Neural progenitor cell (in vitro differentiated cells): ENCODE data around the gene MT1A. TPM values are rescaled to one million over a fixed set of nuclear protein-coding genes. Genes with fewer than 3 reads are reported as not detected.

Experiments used
- DNase-seq: peaks from one replicate; pipeline ENCODE4 v3.0.0-alpha.2; 2016; ENCODE audit warnings: low spot score
- H2AFZ ChIP-seq: fragments of 200-600 bp; sonication (generic); replicated peaks from 2 replicates; pipeline ENCODE4 v1.6.1; 2016; ENCODE audit warnings: antibody characterized with exemption
- H3F3A ChIP-seq: fragments of 200-600 bp; sonication (generic); 2 replicates; pipeline ENCODE4 v1.6.1; 2016; ENCODE audit warnings: antibody characterized with exemption, low read depth
- H3K27ac ChIP-seq: fragments of 200-600 bp; sonication (generic); 2 replicates; pipeline ENCODE4 v1.5.1; 2016; ENCODE audit warnings: mild to moderate bottlenecking
- H3K27me3 ChIP-seq: fragments of 200-600 bp; sonication (generic); 2 replicates; pipeline ENCODE4 v1.6.1; 2016; ENCODE audit warnings: mild to moderate bottlenecking, moderate library complexity
- H3K36me3 ChIP-seq: fragments of 200-600 bp; sonication (generic); 2 replicates; pipeline ENCODE4 v1.5.1; 2016
- H3K4me1 ChIP-seq: fragments of 200-600 bp; sonication (generic); 2 replicates; pipeline ENCODE4 v1.6.1; 2016; ENCODE audit warnings: mixed run types
- H3K4me2 ChIP-seq: fragments of 200-600 bp; sonication (generic); 2 replicates; pipeline ENCODE4 v1.6.1; 2016
- H3K4me3 ChIP-seq: fragments of 200-600 bp; sonication (generic); 2 replicates; pipeline ENCODE4 v1.5.1; 2016
- H3K79me2 ChIP-seq: fragments of 200-600 bp; sonication (generic); 2 replicates; pipeline ENCODE4 v1.6.1; 2016; ENCODE audit warnings: low read depth
- H3K9ac ChIP-seq: fragments of 200-600 bp; sonication (generic); 2 replicates; pipeline ENCODE4 v1.6.1; 2016
- H3K9me3 ChIP-seq: fragments of 200-600 bp; sonication (generic); 2 replicates; pipeline ENCODE4 v1.5.1; 2016; ENCODE audit warnings: low read depth
- H4K20me1 ChIP-seq: fragments of 200-600 bp; sonication (generic); 2 replicates; pipeline ENCODE4 v1.6.1; 2016; ENCODE audit warnings: low read depth
- H3K27ac Mint-ChIP-seq: 3 replicates; pipeline ENCODE4 v1.8.0; 2021; ENCODE audit warnings: mixed read lengths
- H3K27me3 Mint-ChIP-seq: 2 replicates; pipeline ENCODE4 v1.8.0; 2022; ENCODE audit warnings: low read depth, mild to moderate bottlenecking, inconsistent platforms, moderate library complexity, mixed read lengths; ENCODE audit not compliant: insufficient read depth
- H3K36me3 Mint-ChIP-seq: 3 replicates; pipeline ENCODE4 v1.8.0; 2021; ENCODE audit warnings: mixed read lengths
- H3K4me1 Mint-ChIP-seq: 3 replicates; pipeline ENCODE4 v1.8.0; 2021; ENCODE audit warnings: mixed read lengths
- H3K4me3 Mint-ChIP-seq: 3 replicates; pipeline ENCODE4 v1.8.0; 2021; ENCODE audit warnings: mild to moderate bottlenecking, moderate library complexity, mixed read lengths
- H3K9me3 Mint-ChIP-seq: 3 replicates; pipeline ENCODE4 v1.8.0; 2020; ENCODE audit warnings: mixed read lengths
- CTCF ChIP-seq: fragments of 200-600 bp; sonication (generic); IDR thresholded peaks from 2 replicates; pipeline ENCODE4 v1.5.1; 2017; ENCODE audit warnings: antibody characterized with exemption, mild to moderate bottlenecking
- EZH2 ChIP-seq: fragments of 200-600 bp; sonication (generic); IDR thresholded peaks from 2 replicates; pipeline ENCODE4 v1.6.1; 2017; ENCODE audit warnings: antibody characterized with exemption, mild to moderate bottlenecking, moderate library complexity
- EZH2phosphoT487 ChIP-seq: fragments of 200-600 bp; sonication (generic); IDR thresholded peaks from 2 replicates; pipeline ENCODE4 v1.6.1; 2017; ENCODE audit warnings: antibody characterized with exemption
- total RNA-seq: library from RNA; depleted of rRNA; stranded (reverse); fragments of >200 nt; gene quantifications from 2 replicates; pipeline ENCODE4 v1.2.3, GENCODE V29; 2015; ENCODE audit warnings: low replicate concordance

MT1A gene
- total RNA-seq, 1 donor from 2014 or later, result not detected

DNA sequence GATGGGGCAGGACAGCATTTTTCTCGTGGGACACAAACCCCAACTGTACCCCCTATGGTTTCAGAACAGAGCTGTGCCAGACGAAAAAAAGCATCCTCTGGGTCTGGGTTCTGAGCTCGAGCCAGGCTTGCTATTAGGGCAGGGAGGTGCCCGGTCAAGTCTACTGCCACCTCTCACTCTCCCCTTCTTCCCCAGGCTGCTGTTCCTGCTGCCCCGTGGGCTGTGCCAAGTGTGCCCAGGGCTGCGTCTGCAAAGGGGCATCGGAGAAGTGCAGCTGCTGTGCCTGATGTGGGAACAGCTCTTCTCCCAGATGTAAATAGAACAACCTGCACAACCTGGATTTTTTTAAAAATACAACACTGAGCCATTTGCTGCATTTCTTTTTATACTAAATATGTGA lies 11.8 kb upstream of the MT1A start:
- H3K27ac ChIP-seq, result no peak overlapping the region
- Mint-ChIP-seq H3K27me3 (peaks cover 68% of the 10 kb centered on the region), H3K36me3 (no peaks in the 10 kb centered on the region), H3K27ac (no peak overlapping the region), H3K4me1 (peaks cover 14% of the 10 kb centered on the region), H3K9me3 (no peaks in the 10 kb centered on the region), H3K4me3 (no peak overlapping the region)
- no peak for DNase-seq
- no peak overlapping the region for H3K4me2 ChIP-seq
- H3K79me2 ChIP-seq, result no peaks in the 10 kb centered on the region
- no peaks in the 10 kb centered on the region for H3K36me3 ChIP-seq
- no peaks in the 10 kb centered on the region for H3K4me1 ChIP-seq
- H3K9ac ChIP-seq, result no peak overlapping the region
- peaks cover 100% of the 10 kb centered on the region for H3K27me3 ChIP-seq
- H4K20me1 ChIP-seq, result peaks cover 40% of the 10 kb centered on the region
- H3F3A ChIP-seq, result peaks cover 6% of the 10 kb centered on the region
- no peaks in the 10 kb centered on the region for H3K9me3 ChIP-seq
- TF ChIP-seq EZH2phosphoT487 (no peak), EZH2 (no peak), CTCF (no peak)
- H3K4me3 ChIP-seq, result no peak overlapping the region
- no peak overlapping the region for H2AFZ ChIP-seq

- Histone ChIP-seq H2AFZ (no peak overlapping the region), H3K27ac (no peak overlapping the region), H3K27me3 (peaks cover 100% of the 10 kb centered on the region), H3K9ac (no peak overlapping the region), H3K4me3 (no peak overlapping the region), H3K4me2 (no peak overlapping the region), H4K20me1 (peaks cover 52% of the 10 kb centered on the region), H3K4me1 (peaks cover 9% of the 10 kb centered on the region), H3F3A (peaks cover 6% of the 10 kb centered on the region), H3K9me3 (no peaks in the 10 kb centered on the region), H3K79me2 (no peaks in the 10 kb centered on the region), H3K36me3 (no peaks in the 10 kb centered on the region)
- H3K27me3 Mint-ChIP-seq, result peaks cover 80% of the 10 kb centered on the region
- no peaks in the 10 kb centered on the region for H3K36me3 Mint-ChIP-seq
- no peak for DNase-seq
- H3K4me1 Mint-ChIP-seq, result peaks cover 19% of the 10 kb centered on the region
- H3K27ac Mint-ChIP-seq, result no peak overlapping the region
- H3K4me3 Mint-ChIP-seq, result no peak overlapping the region
- no peaks in the 10 kb centered on the region for H3K9me3 Mint-ChIP-seq
- TF ChIP-seq CTCF, result no peak
Measured at GRCh38 chr16:56628486-56629350, 9.7 kb upstream of the MT1A start.

DNA sequence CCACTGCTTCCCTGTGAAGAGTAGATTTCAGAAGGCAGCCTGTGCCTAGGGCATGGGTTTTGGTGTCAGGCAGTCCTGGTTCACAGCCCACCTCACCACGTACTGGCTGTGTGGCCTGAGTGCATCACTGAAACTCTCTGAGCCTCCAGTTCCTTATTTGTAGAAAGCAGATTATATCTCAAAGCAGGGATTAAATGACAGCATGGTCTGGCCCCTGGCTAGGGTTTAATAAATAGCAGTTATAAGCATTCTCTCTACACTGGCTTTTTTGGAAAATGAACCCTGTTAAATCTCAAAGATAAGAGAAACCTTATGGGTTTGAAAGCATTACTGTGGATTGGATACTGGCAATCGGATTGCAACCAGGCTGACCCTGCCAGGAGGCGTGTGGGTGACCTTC lies 8.9 kb upstream of the MT1A start:
- Histone ChIP-seq H3K4me3 (no peak overlapping the region), H3K27ac (no peak overlapping the region), H3K4me2 (no peak overlapping the region), H3K27me3 (peaks cover 100% of the 10 kb centered on the region), H4K20me1 (peaks cover 61% of the 10 kb centered on the region), H3F3A (peaks cover 6% of the 10 kb centered on the region), H2AFZ (no peak overlapping the region), H3K79me2 (no peaks in the 10 kb centered on the region), H3K9ac (no peak overlapping the region), H3K4me1 (peaks cover 9% of the 10 kb centered on the region), H3K9me3 (no peaks in the 10 kb centered on the region), H3K36me3 (no peaks in the 10 kb centered on the region)
- Mint-ChIP-seq H3K4me3 (no peak overlapping the region), H3K27me3 (peaks cover 85% of the 10 kb centered on the region), H3K27ac (no peak overlapping the region), H3K4me1 (peaks cover 19% of the 10 kb centered on the region), H3K9me3 (no peaks in the 10 kb centered on the region), H3K36me3 (no peaks in the 10 kb centered on the region)
- DNase-seq, result no peak
- no peak for TF ChIP-seq CTCF
- TF ChIP-seq EZH2phosphoT487, result no peak
- no peak for TF ChIP-seq EZH2
